ENCODE data around the gene RNF138. TPM values are rescaled to one million over a fixed set of nuclear protein-coding genes. Genes with fewer than 3 reads are reported as not detected.

RNF138 gene
- total and polyA plus RNA-seq, 2 of the 13 experiments (the other 11 are each of a cell fraction or from before 2014, with no cell fraction given), result 14.6 to 33.6 TPM

DNA sequence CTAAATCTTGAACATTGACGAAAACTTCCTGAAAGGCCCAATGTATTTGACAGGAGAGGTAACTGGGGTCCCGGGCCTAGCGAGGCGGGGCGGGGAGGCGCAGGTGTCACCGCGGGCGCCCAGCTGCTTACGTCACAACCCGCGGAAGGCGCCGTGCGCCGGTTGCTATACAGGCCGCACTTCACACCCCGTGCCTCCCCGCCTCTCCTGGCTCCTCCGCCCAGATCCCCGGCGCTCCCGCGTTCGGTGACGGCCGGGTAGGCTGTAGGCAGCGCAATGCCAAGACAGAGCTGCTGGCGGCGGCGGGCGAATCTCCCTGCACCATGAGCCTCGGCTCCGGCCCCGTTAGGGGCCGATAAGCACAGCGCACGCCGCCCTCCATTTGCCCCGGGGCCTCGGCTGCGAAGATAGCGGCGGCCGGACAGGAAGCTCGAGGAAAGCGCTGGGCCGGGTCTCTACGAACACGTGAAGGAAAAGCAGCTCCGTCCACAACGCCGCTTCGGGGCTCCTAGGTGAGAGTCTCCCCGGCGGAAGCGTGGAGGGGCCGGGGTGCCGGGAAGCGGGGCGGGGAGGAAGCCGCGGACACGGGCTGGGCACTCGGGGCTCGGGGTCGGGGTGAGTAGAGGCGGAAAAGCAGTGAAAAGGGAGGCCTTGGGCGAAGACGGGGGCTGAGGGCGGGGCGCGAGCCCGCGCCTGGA is at the start of gene RNF138 (continued):
- no peak for TF ChIP-seq ZNF383 (CRISPR knock-in tag; IDR thresholded peaks at IDR 0.05; ENCODE audit: borderline replicate concordance)
- no peak; the same call in 1 of the 2 replicates for TF ChIP-seq ZNF792 (CRISPR knock-in tag; IDR thresholded peaks at IDR 0.05)
- TF ChIP-seq TSC22D2 (CRISPR knock-in tag; IDR thresholded peaks at IDR 0.05; ENCODE audit: borderline replicate concordance), result peak; percentile 18; the same call in 1 of the 2 replicates
- TF ChIP-seq ZNF816 (CRISPR knock-in tag; IDR thresholded peaks at IDR 0.05; ENCODE audit: borderline replicate concordance), result no peak
- 0 out of 2 replicates have a peak, but pooled peaks have one; percentile 40 for TF ChIP-seq RAD21 (CRISPR knock-in tag; IDR thresholded peaks at IDR 0.05)
- no peak for TF ChIP-seq PLRG1 (conservative IDR thresholded peaks at IDR 0.05)
- no peak for TF ChIP-seq ZMAT5 (CRISPR knock-in tag; IDR thresholded peaks at IDR 0.05; ENCODE audit: borderline replicate concordance, low read depth)
- 0 out of 2 replicates have a peak, but pooled peaks have one; percentile 25 for TF ChIP-seq KMT2A (CRISPR knock-in tag; IDR thresholded peaks at IDR 0.05)
- TF ChIP-seq KDM4B (CRISPR knock-in tag; IDR thresholded peaks at IDR 0.05), result 0 out of 2 replicates have a peak, but pooled peaks have one; percentile 16
- TF ChIP-seq ZNF17 (CRISPR knock-in tag; IDR thresholded peaks at IDR 0.05), result 0 out of 2 replicates have a peak, but pooled peaks have one; percentile 75
- TF ChIP-seq NKX3-1 (CRISPR knock-in tag; IDR thresholded peaks at IDR 0.05), result peak; percentile 14; the same call in 1 of the 2 replicates
- peak; percentile 86 for TF ChIP-seq REL (CRISPR knock-in tag; conservative IDR thresholded peaks at IDR 0.05)
- TF ChIP-seq, protein P1, sequence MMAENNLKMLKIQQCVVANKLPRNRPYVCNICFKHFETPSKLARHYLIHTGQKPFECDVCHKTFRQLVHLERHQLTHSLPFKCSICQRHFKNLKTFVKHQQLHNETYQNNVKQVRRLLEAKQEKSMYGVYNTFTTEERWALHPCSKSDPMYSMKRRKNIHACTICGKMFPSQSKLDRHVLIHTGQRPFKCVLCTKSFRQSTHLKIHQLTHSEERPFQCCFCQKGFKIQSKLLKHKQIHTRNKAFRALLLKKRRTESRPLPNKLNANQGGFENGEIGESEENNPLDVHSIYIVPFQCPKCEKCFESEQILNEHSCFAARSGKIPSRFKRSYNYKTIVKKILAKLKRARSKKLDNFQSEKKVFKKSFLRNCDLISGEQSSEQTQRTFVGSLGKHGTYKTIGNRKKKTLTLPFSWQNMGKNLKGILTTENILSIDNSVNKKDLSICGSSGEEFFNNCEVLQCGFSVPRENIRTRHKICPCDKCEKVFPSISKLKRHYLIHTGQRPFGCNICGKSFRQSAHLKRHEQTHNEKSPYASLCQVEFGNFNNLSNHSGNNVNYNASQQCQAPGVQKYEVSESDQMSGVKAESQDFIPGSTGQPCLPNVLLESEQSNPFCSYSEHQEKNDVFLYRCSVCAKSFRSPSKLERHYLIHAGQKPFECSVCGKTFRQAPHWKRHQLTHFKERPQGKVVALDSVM (CRISPR knock-in tag; IDR thresholded peaks at IDR 0.05), result peak; percentile 75
- TF ChIP-seq EP300 (IDR thresholded peaks at IDR 0.05; ENCODE audit: low read depth in 2 of 2, low read length in 2 of 2), result no peak
- no peak for TF ChIP-seq EP300 (CRISPR knock-in tag; IDR thresholded peaks at IDR 0.05; ENCODE audit: borderline replicate concordance)
- no peak for TF ChIP-seq EZH2 (conservative IDR thresholded peaks at IDR 0.05; ENCODE audit: low read depth, low read length)
- TF ChIP-seq, protein P2, sequence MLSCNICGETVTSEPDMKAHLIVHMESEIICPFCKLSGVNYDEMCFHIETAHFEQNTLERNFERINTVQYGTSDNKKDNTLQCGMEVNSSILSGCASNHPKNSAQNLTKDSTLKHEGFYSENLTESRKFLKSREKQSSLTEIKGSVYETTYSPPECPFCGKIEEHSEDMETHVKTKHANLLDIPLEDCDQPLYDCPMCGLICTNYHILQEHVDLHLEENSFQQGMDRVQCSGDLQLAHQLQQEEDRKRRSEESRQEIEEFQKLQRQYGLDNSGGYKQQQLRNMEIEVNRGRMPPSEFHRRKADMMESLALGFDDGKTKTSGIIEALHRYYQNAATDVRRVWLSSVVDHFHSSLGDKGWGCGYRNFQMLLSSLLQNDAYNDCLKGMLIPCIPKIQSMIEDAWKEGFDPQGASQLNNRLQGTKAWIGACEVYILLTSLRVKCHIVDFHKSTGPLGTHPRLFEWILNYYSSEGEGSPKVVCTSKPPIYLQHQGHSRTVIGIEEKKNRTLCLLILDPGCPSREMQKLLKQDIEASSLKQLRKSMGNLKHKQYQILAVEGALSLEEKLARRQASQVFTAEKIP (CRISPR knock-in tag; IDR thresholded peaks at IDR 0.05; ENCODE audit: borderline replicate concordance), result no peak
- no peak for TF ChIP-seq TCF7 (IDR thresholded peaks at IDR 0.05; ENCODE audit: low read depth)
- TF ChIP-seq, protein P3, sequence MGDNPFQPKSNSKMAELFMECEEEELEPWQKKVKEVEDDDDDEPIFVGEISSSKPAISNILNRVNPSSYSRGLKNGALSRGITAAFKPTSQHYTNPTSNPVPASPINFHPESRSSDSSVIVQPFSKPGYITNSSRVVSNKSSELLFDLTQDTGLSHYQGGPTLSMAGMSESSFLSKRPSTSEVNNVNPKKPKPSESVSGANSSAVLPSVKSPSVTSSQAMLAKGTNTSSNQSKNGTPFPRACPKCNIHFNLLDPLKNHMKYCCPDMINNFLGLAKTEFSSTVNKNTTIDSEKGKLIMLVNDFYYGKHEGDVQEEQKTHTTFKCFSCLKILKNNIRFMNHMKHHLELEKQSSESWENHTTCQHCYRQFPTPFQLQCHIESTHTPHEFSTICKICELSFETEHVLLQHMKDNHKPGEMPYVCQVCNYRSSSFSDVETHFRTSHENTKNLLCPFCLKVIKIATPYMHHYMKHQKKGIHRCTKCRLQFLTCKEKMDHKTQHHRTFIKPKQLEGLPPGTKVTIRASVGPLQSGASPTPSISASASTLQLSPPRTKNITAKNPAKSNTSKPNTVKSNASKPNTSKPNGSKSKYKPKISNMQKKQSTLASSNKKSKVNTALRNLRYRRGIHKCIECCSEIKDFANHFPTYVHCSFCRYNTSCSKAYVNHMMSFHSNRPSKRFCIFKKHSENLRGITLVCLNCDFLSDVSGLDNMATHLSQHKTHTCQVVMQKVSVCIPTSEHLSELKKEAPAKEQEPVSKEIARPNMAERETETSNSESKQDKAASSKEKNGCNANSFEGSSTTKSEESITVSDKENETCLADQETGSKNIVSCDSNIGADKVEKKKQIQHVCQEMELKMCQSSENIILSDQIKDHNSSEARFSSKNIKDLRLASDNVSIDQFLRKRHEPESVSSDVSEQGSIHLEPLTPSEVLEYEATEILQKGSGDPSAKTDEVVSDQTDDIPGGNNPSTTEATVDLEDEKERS (CRISPR knock-in tag; IDR thresholded peaks at IDR 0.05), result 0 out of 2 replicates have a peak, but pooled peaks have one; percentile 45
- TF ChIP-seq, protein P4, sequence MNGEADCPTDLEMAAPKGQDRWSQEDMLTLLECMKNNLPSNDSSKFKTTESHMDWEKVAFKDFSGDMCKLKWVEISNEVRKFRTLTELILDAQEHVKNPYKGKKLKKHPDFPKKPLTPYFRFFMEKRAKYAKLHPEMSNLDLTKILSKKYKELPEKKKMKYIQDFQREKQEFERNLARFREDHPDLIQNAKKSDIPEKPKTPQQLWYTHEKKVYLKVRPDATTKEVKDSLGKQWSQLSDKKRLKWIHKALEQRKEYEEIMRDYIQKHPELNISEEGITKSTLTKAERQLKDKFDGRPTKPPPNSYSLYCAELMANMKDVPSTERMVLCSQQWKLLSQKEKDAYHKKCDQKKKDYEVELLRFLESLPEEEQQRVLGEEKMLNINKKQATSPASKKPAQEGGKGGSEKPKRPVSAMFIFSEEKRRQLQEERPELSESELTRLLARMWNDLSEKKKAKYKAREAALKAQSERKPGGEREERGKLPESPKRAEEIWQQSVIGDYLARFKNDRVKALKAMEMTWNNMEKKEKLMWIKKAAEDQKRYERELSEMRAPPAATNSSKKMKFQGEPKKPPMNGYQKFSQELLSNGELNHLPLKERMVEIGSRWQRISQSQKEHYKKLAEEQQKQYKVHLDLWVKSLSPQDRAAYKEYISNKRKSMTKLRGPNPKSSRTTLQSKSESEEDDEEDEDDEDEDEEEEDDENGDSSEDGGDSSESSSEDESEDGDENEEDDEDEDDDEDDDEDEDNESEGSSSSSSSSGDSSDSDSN (CRISPR knock-in tag; IDR thresholded peaks at IDR 0.05), result peak; percentile 89
